IMR-90 (cell line): Measurements from ENCODE around the gene WDR37.

Experiments
- BHLHE40 ChIP-seq: fragments of 150-350 bp; IDR thresholded peaks from 2 replicates; pipeline ENCODE4 v1.6.1; 2016; ENCODE audit warnings: mild to moderate bottlenecking, low read depth, low read length
- MAZ ChIP-seq: IDR thresholded peaks from 2 replicates; pipeline ENCODE4 v1.6.1; 2012; ENCODE audit warnings: low read depth, mild to moderate bottlenecking, low read length, improper control_type of control experiment, moderate library complexity, borderline replicate concordance
- MXI1 ChIP-seq: IDR thresholded peaks from 2 replicates; pipeline ENCODE4 v1.6.1; 2012; ENCODE audit warnings: low read depth, mild to moderate bottlenecking, low read length, moderate library complexity, borderline replicate concordance
- POLR2A ChIP-seq: IDR thresholded peaks from 2 replicates; pipeline ENCODE4 v1.6.1; 2012; ENCODE audit warnings: mild to moderate bottlenecking, low read depth, low read length
- RAD21 ChIP-seq: IDR thresholded peaks from 2 replicates; pipeline ENCODE4 v1.6.1; 2012; ENCODE audit warnings: low read length, improper control_type of control experiment
- RFX5 ChIP-seq: IDR thresholded peaks from 2 replicates; pipeline ENCODE4 v1.8.0; 2012; ENCODE audit warnings: low read depth, mild to moderate bottlenecking, low read length, moderate library complexity
- TF ChIP-seq, protein P1 (sequence below): conservative IDR thresholded peaks from 2 replicates; pipeline ENCODE4 v1.5.1; 2012; ENCODE audit warnings: mild to moderate bottlenecking, low read depth, low read length, improper control_type of control experiment
- TF ChIP-seq, protein P2 (sequence below): fragments of 150-350 bp; IDR thresholded peaks from 2 replicates; pipeline ENCODE4 v1.6.1; 2016; ENCODE audit warnings: low read depth, mild to moderate bottlenecking, low read length, moderate library complexity, borderline replicate concordance

- TF ChIP-seq, protein P1, sequence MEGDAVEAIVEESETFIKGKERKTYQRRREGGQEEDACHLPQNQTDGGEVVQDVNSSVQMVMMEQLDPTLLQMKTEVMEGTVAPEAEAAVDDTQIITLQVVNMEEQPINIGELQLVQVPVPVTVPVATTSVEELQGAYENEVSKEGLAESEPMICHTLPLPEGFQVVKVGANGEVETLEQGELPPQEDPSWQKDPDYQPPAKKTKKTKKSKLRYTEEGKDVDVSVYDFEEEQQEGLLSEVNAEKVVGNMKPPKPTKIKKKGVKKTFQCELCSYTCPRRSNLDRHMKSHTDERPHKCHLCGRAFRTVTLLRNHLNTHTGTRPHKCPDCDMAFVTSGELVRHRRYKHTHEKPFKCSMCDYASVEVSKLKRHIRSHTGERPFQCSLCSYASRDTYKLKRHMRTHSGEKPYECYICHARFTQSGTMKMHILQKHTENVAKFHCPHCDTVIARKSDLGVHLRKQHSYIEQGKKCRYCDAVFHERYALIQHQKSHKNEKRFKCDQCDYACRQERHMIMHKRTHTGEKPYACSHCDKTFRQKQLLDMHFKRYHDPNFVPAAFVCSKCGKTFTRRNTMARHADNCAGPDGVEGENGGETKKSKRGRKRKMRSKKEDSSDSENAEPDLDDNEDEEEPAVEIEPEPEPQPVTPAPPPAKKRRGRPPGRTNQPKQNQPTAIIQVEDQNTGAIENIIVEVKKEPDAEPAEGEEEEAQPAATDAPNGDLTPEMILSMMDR, result no peak
- TF ChIP-seq RFX5 (no peak), POLR2A (no peak), BHLHE40 (no peak), RAD21 (no peak), MAZ (no peak), MXI1 (no peak)
- TF ChIP-seq, protein P2, sequence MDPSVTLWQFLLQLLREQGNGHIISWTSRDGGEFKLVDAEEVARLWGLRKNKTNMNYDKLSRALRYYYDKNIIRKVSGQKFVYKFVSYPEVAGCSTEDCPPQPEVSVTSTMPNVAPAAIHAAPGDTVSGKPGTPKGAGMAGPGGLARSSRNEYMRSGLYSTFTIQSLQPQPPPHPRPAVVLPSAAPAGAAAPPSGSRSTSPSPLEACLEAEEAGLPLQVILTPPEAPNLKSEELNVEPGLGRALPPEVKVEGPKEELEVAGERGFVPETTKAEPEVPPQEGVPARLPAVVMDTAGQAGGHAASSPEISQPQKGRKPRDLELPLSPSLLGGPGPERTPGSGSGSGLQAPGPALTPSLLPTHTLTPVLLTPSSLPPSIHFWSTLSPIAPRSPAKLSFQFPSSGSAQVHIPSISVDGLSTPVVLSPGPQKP, result no peak
These were observed 66.2 kb downstream of the WDR37 start for GRCh38 chr10:1122349-1122748.
